HT1080 (cell line): ENCODE measurements around the gene ABHD4. TPM values are rescaled to one million over a fixed set of nuclear protein-coding genes. Genes with fewer than 3 reads are reported as not detected.

Experiments used
- DNase-seq: peaks from one replicate; pipeline ENCODE4 v3.0.0-alpha.2; 2015; ENCODE audit warnings: low read depth
- total RNA-seq: library from RNA; depleted of rRNA; stranded (reverse); fragments of >200 nt; shearing (Covaris generic); gene quantifications from 2 replicates; pipeline ENCODE4 v1.2.3, GENCODE V29; 2014; rRNA removed

ABHD4 gene
- total RNA-seq, 1 experiment from 2014 or later: 6.9 TPM

GRCh38 chr14:22658946-22659345 is 60.8 kb downstream of the ABHD4 start:
- DNase-seq: no peak

- DNase-seq: no peak
These were observed 62.6 kb downstream of the ABHD4 start for GRCh38 chr14:22660654-22661053.

Other genes with a start within 250 kb of the ABHD4 start
- gene DAD1, start 9.1 kb upstream of the ABHD4 start, total RNA-seq: 280 and 308 TPM in 2 replicates
- not detected in 2 replicates for gene OR6J1, start 46.1 kb downstream of the ABHD4 start, total RNA-seq
- gene OXA1L, start 168.4 kb downstream of the ABHD4 start, total RNA-seq: 150 and 207 TPM in 2 replicates
- gene SLC7A7, start 217.1 kb downstream of the ABHD4 start, total RNA-seq: 1.1 and 2.0 TPM in 2 replicates
- 106 and 146 TPM in 2 replicates for gene MRPL52, start 231.6 kb downstream of the ABHD4 start, total RNA-seq
- gene MMP14, start 238.3 kb downstream of the ABHD4 start, total RNA-seq: 480 and 530 TPM in 2 replicates